PFSK-1 (cell line): ENCODE results near the gene GALNT14.

Experiments
- POLR2AphosphoS5 ChIP-seq: IDR thresholded peaks from 2 replicates; pipeline ENCODE4 v1.6.1; 2012; ENCODE audit warnings: low read depth, mild to moderate bottlenecking, control low read depth, low read length, moderate library complexity
- SIN3A ChIP-seq: IDR thresholded peaks from 2 replicates; pipeline ENCODE4 v1.6.1; 2012; ENCODE audit warnings: mild to moderate bottlenecking, low read length, moderate library complexity, borderline replicate concordance; ENCODE audit not compliant: insufficient read depth

- no peak for TF ChIP-seq SIN3A
- no peak for TF ChIP-seq POLR2AphosphoS5
Observed at GRCh38 chr2:30915486-30915885, 222.8 kb downstream of the GALNT14 start.
